Medulla oblongata (tissue), 1 donor: ENCODE data around the gene OSBPL5.

Experiments
- DNase-seq: peaks from one replicate; pipeline ENCODE4 v3.0.0-alpha.2; 2015; ENCODE audit errors: extremely low spot score

The OSBPL5 gene

GRCh38 chr11:3197044-3197695 is 32.1 kb upstream of the OSBPL5 start:
- DNase-seq: no peak

GRCh38 chr11:3196161-3197043 is 31.3 kb upstream of the OSBPL5 start:
- DNase-seq: no peak

GRCh38 chr11:3195251-3196160 is 30.4 kb upstream of the OSBPL5 start:
- no peak for DNase-seq

GRCh38 chr11:3194016-3194816 is 29.1 kb upstream of the OSBPL5 start:
- no peak for DNase-seq

- no peak for DNase-seq
Observed at GRCh38 chr11:3193373-3194015, 28.4 kb upstream of the OSBPL5 start.

GRCh38 chr11:3192511-3193372 is 27.6 kb upstream of the OSBPL5 start:
- DNase-seq: no peak

- DNase-seq: no peak
Observed at GRCh38 chr11:3191586-3192324, 26.6 kb upstream of the OSBPL5 start.

- DNase-seq: no peak
Observed at GRCh38 chr11:3190600-3190999, 25.5 kb upstream of the OSBPL5 start.

GRCh38 chr11:3189886-3190583 is 24.9 kb upstream of the OSBPL5 start:
- DNase-seq: no peak

- no peak for DNase-seq
Observed at GRCh38 chr11:3189196-3189843, 24.2 kb upstream of the OSBPL5 start.

GRCh38 chr11:3188496-3189195 is 23.5 kb upstream of the OSBPL5 start:
- no peak for DNase-seq

GRCh38 chr11:3186166-3186953 is 21.2 kb upstream of the OSBPL5 start:
- no peak for DNase-seq

- no peak for DNase-seq
Observed at GRCh38 chr11:3184732-3185347, 19.7 kb upstream of the OSBPL5 start.

- DNase-seq: no peak
Observed at GRCh38 chr11:3183523-3183922, 18.4 kb upstream of the OSBPL5 start.

GRCh38 chr11:3182462-3182852 is 17.3 kb upstream of the OSBPL5 start:
- no peak for DNase-seq
